ENCODE measurements around the gene ANKUB1.
A peak's percentile ranks its signal among the peaks of the same experiment; 100 is the strongest.

The ANKUB1 gene

GRCh38 chr3:149810846-149811245, 18.5 kb upstream of the ANKUB1 start:
- Histone ChIP-seq H3K4me3 (ENCODE audit: insufficient read depth, low read depth, low read length, poor library complexity, severe bottlenecking) (no peak overlapping the region), H3K36me3 (ENCODE audit: control insufficient read depth, insufficient read depth, low read length) (no peaks in the 10 kb centered on the region), H3K9me3 (ENCODE audit: control insufficient read depth, low read length) (no peaks in the 10 kb centered on the region), H3K27ac (ENCODE audit: insufficient read depth, low read length, poor library complexity, severe bottlenecking) (no peak overlapping the region), H3K4me1 (ENCODE audit: control insufficient read depth, insufficient read depth, low read length, poor library complexity, severe bottlenecking) (peaks cover 5% of the 10 kb centered on the region), H3K27me3 (replicated peaks; ENCODE audit: control insufficient read depth, insufficient read depth, low read length, poor library complexity, severe bottlenecking) (no peaks in the 10 kb centered on the region)
- DNase-seq: no peak

DNA sequence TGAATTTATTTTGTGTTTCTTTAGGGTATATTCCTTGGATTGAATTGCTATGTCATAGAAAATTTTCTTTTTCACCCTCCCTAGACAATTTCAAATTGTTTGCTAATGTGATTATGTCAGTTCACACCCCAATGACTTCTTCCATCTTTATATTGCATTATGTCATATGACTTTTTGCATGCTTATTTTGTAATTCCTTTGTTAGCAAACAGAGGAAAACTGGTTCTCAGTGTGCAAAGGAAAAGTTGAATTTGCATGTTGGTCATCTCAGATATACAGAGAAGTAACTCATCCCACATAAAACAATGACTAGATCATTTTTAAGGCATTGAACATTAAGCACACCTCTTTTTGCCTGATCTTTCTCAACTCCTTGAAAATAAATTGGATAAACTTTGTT, 17.3 kb upstream of the ANKUB1 start:
- H3K4me1 ChIP-seq (ENCODE audit: control insufficient read depth, insufficient read depth, low read length, poor library complexity, severe bottlenecking): peaks cover under 1% of the 10 kb centered on the region
- no peaks in the 10 kb centered on the region for H3K27me3 ChIP-seq (replicated peaks; ENCODE audit: control insufficient read depth, insufficient read depth, low read length, poor library complexity, severe bottlenecking)
- H3K27ac ChIP-seq (ENCODE audit: insufficient read depth, low read length, poor library complexity, severe bottlenecking): no peak overlapping the region
- no peaks in the 10 kb centered on the region for H3K36me3 ChIP-seq (ENCODE audit: control insufficient read depth, insufficient read depth, low read length)
- no peaks in the 10 kb centered on the region for H3K9me3 ChIP-seq (ENCODE audit: control insufficient read depth, low read length)
- no peak for DNase-seq
- no peak overlapping the region for H3K4me3 ChIP-seq (ENCODE audit: insufficient read depth, low read depth, low read length, poor library complexity, severe bottlenecking)

- Histone ChIP-seq H3K4me1 (ENCODE audit: control insufficient read depth, insufficient read depth, low read length, poor library complexity, severe bottlenecking) (no peaks in the 10 kb centered on the region), H3K9me3 (ENCODE audit: control insufficient read depth, low read length) (no peaks in the 10 kb centered on the region), H3K27ac (ENCODE audit: insufficient read depth, low read length, poor library complexity, severe bottlenecking) (no peak overlapping the region), H3K36me3 (ENCODE audit: control insufficient read depth, insufficient read depth, low read length) (no peaks in the 10 kb centered on the region), H3K27me3 (replicated peaks; ENCODE audit: control insufficient read depth, insufficient read depth, low read length, poor library complexity, severe bottlenecking) (no peaks in the 10 kb centered on the region), H3K4me3 (ENCODE audit: insufficient read depth, low read depth, low read length, poor library complexity, severe bottlenecking) (no peak overlapping the region)
- DNase-seq: peak in 2 of 3 donors; percentile 14 to 35
These were observed 16.0 kb upstream of the ANKUB1 start for GRCh38 chr3:149808209-149808829.

DNA sequence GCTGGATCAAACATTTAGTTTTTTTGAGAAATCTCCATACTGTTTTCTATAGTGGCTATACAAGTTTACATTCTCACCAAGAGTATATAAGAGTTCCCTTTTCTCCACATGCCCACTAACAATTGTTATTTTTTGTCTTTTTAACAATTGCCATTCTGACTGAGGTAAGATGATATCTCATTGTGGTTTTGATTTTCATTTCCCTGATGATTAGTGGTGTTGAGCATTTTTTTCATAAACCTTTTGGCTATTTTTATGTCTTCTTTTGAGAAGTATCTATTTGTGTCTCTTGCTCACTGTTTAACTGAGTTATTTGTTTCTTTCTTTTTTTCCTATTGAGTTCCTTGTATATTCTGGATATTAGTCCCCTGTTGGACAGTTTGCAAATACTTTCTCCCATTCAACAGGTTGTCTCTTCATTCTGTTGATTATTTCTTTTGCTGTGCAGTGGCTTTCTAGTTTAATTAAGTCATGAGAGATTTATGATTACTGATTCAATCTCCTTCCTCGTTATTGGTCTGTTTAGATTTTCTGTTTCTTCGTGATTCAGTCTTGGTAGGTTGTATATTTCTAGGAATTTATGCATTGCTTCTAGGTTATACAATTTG, 13.9 kb upstream of the ANKUB1 start:
- Histone ChIP-seq H3K4me3 (ENCODE audit: insufficient read depth, low read depth, low read length, poor library complexity, severe bottlenecking) (no peak overlapping the region), H3K9me3 (ENCODE audit: control insufficient read depth, low read length) (no peaks in the 10 kb centered on the region), H3K27ac (ENCODE audit: insufficient read depth, low read length, poor library complexity, severe bottlenecking) (no peak overlapping the region), H3K36me3 (ENCODE audit: control insufficient read depth, insufficient read depth, low read length) (no peaks in the 10 kb centered on the region), H3K27me3 (replicated peaks; ENCODE audit: control insufficient read depth, insufficient read depth, low read length, poor library complexity, severe bottlenecking) (no peaks in the 10 kb centered on the region), H3K4me1 (ENCODE audit: control insufficient read depth, insufficient read depth, low read length, poor library complexity, severe bottlenecking) (no peaks in the 10 kb centered on the region)
- no peak for DNase-seq

DNA sequence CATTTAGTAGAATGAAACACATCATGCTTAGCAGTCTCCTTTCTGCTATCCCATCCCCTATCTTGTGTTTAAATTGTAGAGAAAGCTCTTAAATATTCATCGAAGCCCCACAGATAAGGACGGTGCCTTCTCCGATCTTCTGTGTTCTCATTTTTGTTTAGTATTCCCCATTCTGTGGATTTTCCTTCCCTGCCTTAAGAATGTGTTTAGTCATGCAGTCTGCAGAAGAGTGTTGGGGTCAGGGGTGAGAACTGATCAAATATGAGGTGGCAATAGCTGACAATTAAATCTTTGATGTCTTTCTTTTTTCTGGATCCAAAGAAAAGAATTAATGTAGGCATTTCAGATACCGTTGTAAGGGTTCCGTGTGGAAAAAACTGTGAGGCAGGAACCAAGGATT, 9.3 kb upstream of the ANKUB1 start:
- Histone ChIP-seq H3K36me3 (ENCODE audit: control insufficient read depth, insufficient read depth, low read length) (no peaks in the 10 kb centered on the region), H3K4me1 (ENCODE audit: control insufficient read depth, insufficient read depth, low read length, poor library complexity, severe bottlenecking) (no peaks in the 10 kb centered on the region), H3K27me3 (replicated peaks; ENCODE audit: control insufficient read depth, insufficient read depth, low read length, poor library complexity, severe bottlenecking) (no peaks in the 10 kb centered on the region), H3K4me3 (ENCODE audit: insufficient read depth, low read depth, low read length, poor library complexity, severe bottlenecking) (no peak overlapping the region), H3K27ac (ENCODE audit: insufficient read depth, low read length, poor library complexity, severe bottlenecking) (no peak overlapping the region), H3K9me3 (ENCODE audit: control insufficient read depth, low read length) (no peaks in the 10 kb centered on the region)
- DNase-seq: no peak

DNA sequence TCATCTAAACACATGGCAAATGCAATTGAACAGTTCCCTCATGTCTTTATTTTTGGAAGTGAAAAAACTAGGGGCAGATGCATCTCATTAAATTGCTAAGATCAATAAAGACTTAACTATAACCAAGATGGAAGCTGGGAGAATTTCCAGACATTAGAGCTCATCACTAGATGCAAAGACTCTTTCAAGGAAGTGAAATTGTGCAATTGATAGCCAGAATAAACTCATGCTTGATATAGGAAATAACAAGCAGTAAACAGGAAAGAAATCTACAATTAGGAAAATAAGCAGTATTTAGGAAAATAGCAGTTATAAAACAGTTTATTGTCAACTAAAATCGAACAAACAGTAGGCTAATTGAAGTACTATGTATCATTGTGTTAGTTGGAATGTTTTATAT, 8.8 kb upstream of the ANKUB1 start:
- H3K27ac ChIP-seq (ENCODE audit: insufficient read depth, low read length, poor library complexity, severe bottlenecking): no peak overlapping the region
- no peaks in the 10 kb centered on the region for H3K9me3 ChIP-seq (ENCODE audit: control insufficient read depth, low read length)
- H3K4me3 ChIP-seq (ENCODE audit: insufficient read depth, low read depth, low read length, poor library complexity, severe bottlenecking): no peak overlapping the region
- no peak for DNase-seq
- no peaks in the 10 kb centered on the region for H3K4me1 ChIP-seq (ENCODE audit: control insufficient read depth, insufficient read depth, low read length, poor library complexity, severe bottlenecking)
- no peaks in the 10 kb centered on the region for H3K36me3 ChIP-seq (ENCODE audit: control insufficient read depth, insufficient read depth, low read length)
- H3K27me3 ChIP-seq (replicated peaks; ENCODE audit: control insufficient read depth, insufficient read depth, low read length, poor library complexity, severe bottlenecking): no peaks in the 10 kb centered on the region

GRCh38 chr3:149800693-149801092, 8.3 kb upstream of the ANKUB1 start:
- no peaks in the 10 kb centered on the region for H3K36me3 ChIP-seq (ENCODE audit: control insufficient read depth, insufficient read depth, low read length)
- no peak overlapping the region for H3K27ac ChIP-seq (ENCODE audit: insufficient read depth, low read length, poor library complexity, severe bottlenecking)
- no peaks in the 10 kb centered on the region for H3K27me3 ChIP-seq (replicated peaks; ENCODE audit: control insufficient read depth, insufficient read depth, low read length, poor library complexity, severe bottlenecking)
- no peaks in the 10 kb centered on the region for H3K9me3 ChIP-seq (ENCODE audit: control insufficient read depth, low read length)
- DNase-seq: no peak
- no peak overlapping the region for H3K4me3 ChIP-seq (ENCODE audit: insufficient read depth, low read depth, low read length, poor library complexity, severe bottlenecking)
- no peaks in the 10 kb centered on the region for H3K4me1 ChIP-seq (ENCODE audit: control insufficient read depth, insufficient read depth, low read length, poor library complexity, severe bottlenecking)

GRCh38 chr3:149796026-149796425, 3.7 kb upstream of the ANKUB1 start:
- Histone ChIP-seq H3K4me1 (ENCODE audit: control insufficient read depth, insufficient read depth, low read length, poor library complexity, severe bottlenecking) (no peaks in the 10 kb centered on the region), H3K36me3 (ENCODE audit: control insufficient read depth, insufficient read depth, low read length) (no peaks in the 10 kb centered on the region), H3K4me3 (ENCODE audit: insufficient read depth, low read depth, low read length, poor library complexity, severe bottlenecking) (no peak overlapping the region), H3K27ac (ENCODE audit: insufficient read depth, low read length, poor library complexity, severe bottlenecking) (no peak overlapping the region), H3K9me3 (ENCODE audit: control insufficient read depth, low read length) (no peaks in the 10 kb centered on the region), H3K27me3 (replicated peaks; ENCODE audit: control insufficient read depth, insufficient read depth, low read length, poor library complexity, severe bottlenecking) (no peaks in the 10 kb centered on the region)
- no peak for DNase-seq

DNA sequence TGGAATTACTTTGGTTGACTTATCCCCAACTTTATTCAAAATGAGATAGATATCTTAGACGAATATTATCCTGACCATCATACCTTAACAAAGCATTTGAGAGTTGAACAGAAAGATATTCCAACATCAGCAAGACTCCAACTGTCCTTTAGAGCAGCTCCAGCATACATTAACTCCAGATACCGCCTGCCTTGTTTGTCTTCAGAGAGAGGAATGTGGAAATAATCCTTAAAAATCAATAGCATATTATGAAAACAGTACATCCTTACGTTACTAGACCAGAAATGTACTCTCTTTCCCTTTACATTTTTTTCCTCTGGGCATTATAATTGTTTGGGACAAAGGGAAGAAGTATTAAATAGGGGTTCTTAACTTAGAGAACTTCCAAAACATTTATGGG, 1.7 kb downstream of the ANKUB1 start:
- Histone ChIP-seq H3K4me3 (ENCODE audit: insufficient read depth, low read depth, low read length, poor library complexity, severe bottlenecking) (no peak overlapping the region), H3K4me1 (ENCODE audit: control insufficient read depth, insufficient read depth, low read length, poor library complexity, severe bottlenecking) (no peaks in the 10 kb centered on the region), H3K27me3 (replicated peaks; ENCODE audit: control insufficient read depth, insufficient read depth, low read length, poor library complexity, severe bottlenecking) (peaks cover 5% of the 10 kb centered on the region), H3K9me3 (ENCODE audit: control insufficient read depth, low read length) (no peaks in the 10 kb centered on the region), H3K27ac (ENCODE audit: insufficient read depth, low read length, poor library complexity, severe bottlenecking) (no peak overlapping the region), H3K36me3 (ENCODE audit: control insufficient read depth, insufficient read depth, low read length) (no peaks in the 10 kb centered on the region)
- no peak for DNase-seq

- no peak for DNase-seq
- no peak overlapping the region for H3K27ac ChIP-seq (ENCODE audit: insufficient read depth, low read length, poor library complexity, severe bottlenecking)
- H3K4me1 ChIP-seq (ENCODE audit: control insufficient read depth, insufficient read depth, low read length, poor library complexity, severe bottlenecking): no peaks in the 10 kb centered on the region
- no peak overlapping the region for H3K4me3 ChIP-seq (ENCODE audit: insufficient read depth, low read depth, low read length, poor library complexity, severe bottlenecking)
- H3K27me3 ChIP-seq (replicated peaks; ENCODE audit: control insufficient read depth, insufficient read depth, low read length, poor library complexity, severe bottlenecking): peaks cover 5% of the 10 kb centered on the region
- H3K36me3 ChIP-seq (ENCODE audit: control insufficient read depth, insufficient read depth, low read length): no peaks in the 10 kb centered on the region
- H3K9me3 ChIP-seq (ENCODE audit: control insufficient read depth, low read length): no peaks in the 10 kb centered on the region
These were observed 2.1 kb downstream of the ANKUB1 start for GRCh38 chr3:149790268-149790667.

Measured in effector memory CD4-positive, alpha-beta T cell (primary cell).